Adipocyte (in vitro differentiated cells): ENCODE measurements around the gene JAKMIP2.

ENCODE experiments used
- DNase-seq: peaks from one replicate; pipeline ENCODE4 v3.0.0-alpha.2; 2015; ENCODE audit warnings: low read depth
- H3K27me3 ChIP-seq: replicated peaks from 2 replicates; pipeline ENCODE4 v1.7.0; 2013; ENCODE audit warnings: mild to moderate bottlenecking, low read length, moderate library complexity; ENCODE audit not compliant: control insufficient read depth, insufficient read depth
- H3K36me3 ChIP-seq: 2 replicates; pipeline ENCODE4 v1.7.0; 2013; ENCODE audit warnings: low read length, mild to moderate bottlenecking, moderate library complexity; ENCODE audit not compliant: control insufficient read depth, insufficient read depth, severe bottlenecking
- H3K4me1 ChIP-seq: 2 replicates; pipeline ENCODE4 v1.7.0; 2013; ENCODE audit warnings: mild to moderate bottlenecking, low read length, moderate library complexity; ENCODE audit not compliant: control insufficient read depth, insufficient read depth
- H3K4me3 ChIP-seq: 2 replicates; pipeline ENCODE4 v1.7.0; 2013; ENCODE audit warnings: mild to moderate bottlenecking, low read length, moderate library complexity
- H3K9ac ChIP-seq: 2 replicates; pipeline ENCODE4 v1.7.0; 2013; ENCODE audit warnings: mild to moderate bottlenecking, low read length, moderate library complexity
- H3K9me3 ChIP-seq: 2 replicates; pipeline ENCODE4 v1.7.0; 2013; ENCODE audit warnings: mild to moderate bottlenecking, low read length, moderate library complexity; ENCODE audit not compliant: control insufficient read depth

Gene JAKMIP2

GRCh38 chr5:147713550-147714295 is 68.8 kb downstream of the JAKMIP2 start:
- Histone ChIP-seq H3K9me3 (no peaks in the 10 kb centered on the region), H3K27me3 (no peaks in the 10 kb centered on the region), H3K9ac (no peak overlapping the region), H3K4me1 (no peaks in the 10 kb centered on the region), H3K36me3 (no peaks in the 10 kb centered on the region), H3K4me3 (peak overlapping the region; percentile 11)
- DNase-seq = no peak

- H3K9ac ChIP-seq = no peak overlapping the region
- H3K9me3 ChIP-seq = no peaks in the 10 kb centered on the region
- no peak overlapping the region for H3K4me3 ChIP-seq
- no peak for DNase-seq
- H3K27me3 ChIP-seq = no peaks in the 10 kb centered on the region
- H3K4me1 ChIP-seq = no peaks in the 10 kb centered on the region
- H3K36me3 ChIP-seq = no peaks in the 10 kb centered on the region
These were observed 69.9 kb downstream of the JAKMIP2 start for GRCh38 chr5:147712598-147712997.

DNA sequence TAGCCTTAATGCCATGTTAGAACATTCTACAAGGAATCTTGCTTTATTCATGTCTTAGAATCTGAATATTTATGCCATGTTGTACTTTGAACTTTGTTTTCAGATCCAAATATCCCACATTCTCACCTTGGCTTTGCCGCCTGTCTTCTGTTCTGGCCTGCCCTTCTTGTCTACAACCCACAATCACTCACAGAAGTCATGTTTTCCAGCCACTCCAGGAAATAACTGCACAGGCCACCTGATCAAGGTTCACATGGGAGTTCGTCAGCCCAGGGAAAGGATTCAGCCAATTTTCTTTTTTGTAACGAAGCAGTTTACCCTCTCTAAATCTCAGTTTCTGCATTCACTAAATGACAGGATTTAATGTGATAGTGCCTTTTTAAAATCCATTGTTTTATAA is 70.5 kb downstream of the JAKMIP2 start:
- no peaks in the 10 kb centered on the region for H3K36me3 ChIP-seq
- no peaks in the 10 kb centered on the region for H3K9me3 ChIP-seq
- no peak overlapping the region for H3K4me3 ChIP-seq
- DNase-seq = no peak
- H3K27me3 ChIP-seq = no peaks in the 10 kb centered on the region
- H3K9ac ChIP-seq = no peak overlapping the region
- H3K4me1 ChIP-seq = no peaks in the 10 kb centered on the region

DNA sequence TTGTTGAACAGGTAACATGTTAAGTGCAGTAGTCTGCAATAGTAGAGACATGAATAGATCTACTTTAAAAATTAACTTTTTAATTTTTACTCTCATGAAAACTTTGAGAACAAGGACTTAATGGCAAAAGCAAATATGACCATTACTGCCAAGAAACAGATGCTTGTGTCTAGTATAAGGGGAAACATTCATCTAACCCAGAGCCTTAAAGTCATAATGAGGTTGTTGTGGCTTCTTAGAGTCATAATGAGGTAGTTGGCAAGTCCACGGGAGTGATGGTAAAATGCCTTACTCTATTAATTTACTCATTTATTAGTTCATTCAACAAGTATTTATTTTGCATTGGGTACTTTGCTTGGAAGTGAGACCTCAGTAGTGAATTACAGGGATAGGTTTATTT is 71.5 kb downstream of the JAKMIP2 start:
- H3K36me3 ChIP-seq = no peaks in the 10 kb centered on the region
- H3K27me3 ChIP-seq = no peaks in the 10 kb centered on the region
- no peaks in the 10 kb centered on the region for H3K4me1 ChIP-seq
- H3K4me3 ChIP-seq = no peak overlapping the region
- H3K9ac ChIP-seq = no peak overlapping the region
- H3K9me3 ChIP-seq = no peaks in the 10 kb centered on the region
- no peak for DNase-seq

DNA sequence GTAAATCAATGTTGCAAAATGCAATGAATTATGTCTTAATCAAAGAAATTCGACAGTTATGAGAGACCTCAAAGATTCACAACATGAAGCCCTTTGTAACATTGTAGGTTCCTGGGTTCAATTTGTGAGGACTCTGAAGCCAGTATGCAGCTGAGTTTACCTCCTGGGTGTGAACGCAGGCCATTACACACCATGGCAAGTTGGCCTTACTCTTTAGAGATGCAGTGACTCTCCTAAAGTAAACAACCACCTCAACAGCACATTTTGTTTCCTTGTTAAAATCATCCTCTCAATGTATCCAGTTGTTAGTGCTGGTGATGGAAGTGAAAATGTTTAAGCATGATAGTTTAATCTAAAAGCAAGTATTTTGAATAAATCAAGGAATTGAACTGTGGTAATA is 73.8 kb downstream of the JAKMIP2 start:
- DNase-seq = no peak
- Histone ChIP-seq H3K36me3 (no peaks in the 10 kb centered on the region), H3K27me3 (no peaks in the 10 kb centered on the region), H3K4me1 (no peaks in the 10 kb centered on the region), H3K9ac (no peak overlapping the region), H3K4me3 (no peak overlapping the region), H3K9me3 (no peaks in the 10 kb centered on the region)

GRCh38 chr5:147704544-147704943 is 78.0 kb downstream of the JAKMIP2 start:
- Histone ChIP-seq H3K9me3 (no peaks in the 10 kb centered on the region), H3K9ac (no peak overlapping the region), H3K27me3 (peaks cover 5% of the 10 kb centered on the region), H3K4me3 (no peak overlapping the region), H3K4me1 (no peaks in the 10 kb centered on the region), H3K36me3 (no peaks in the 10 kb centered on the region)
- DNase-seq = no peak

- H3K36me3 ChIP-seq = no peaks in the 10 kb centered on the region
- no peak for DNase-seq
These were observed 81.1 kb downstream of the JAKMIP2 start for GRCh38 chr5:147701468-147701867.

GRCh38 chr5:147699496-147700088 is 82.9 kb downstream of the JAKMIP2 start:
- Histone ChIP-seq H3K27me3 (peaks cover 5% of the 10 kb centered on the region), H3K9me3 (peaks cover 16% of the 10 kb centered on the region), H3K4me3 (no peak overlapping the region), H3K36me3 (no peaks in the 10 kb centered on the region), H3K9ac (no peak overlapping the region), H3K4me1 (no peaks in the 10 kb centered on the region)
- no peak for DNase-seq

More at GRCh38 chr5:147701468-147701867, 81.1 kb downstream of the JAKMIP2 start:
- H3K4me1 ChIP-seq = no peaks in the 10 kb centered on the region
- peaks cover 16% of the 10 kb centered on the region for H3K9me3 ChIP-seq
- peaks cover 5% of the 10 kb centered on the region for H3K27me3 ChIP-seq
- H3K9ac ChIP-seq = no peak overlapping the region
- H3K4me3 ChIP-seq = no peak overlapping the region

DNA sequence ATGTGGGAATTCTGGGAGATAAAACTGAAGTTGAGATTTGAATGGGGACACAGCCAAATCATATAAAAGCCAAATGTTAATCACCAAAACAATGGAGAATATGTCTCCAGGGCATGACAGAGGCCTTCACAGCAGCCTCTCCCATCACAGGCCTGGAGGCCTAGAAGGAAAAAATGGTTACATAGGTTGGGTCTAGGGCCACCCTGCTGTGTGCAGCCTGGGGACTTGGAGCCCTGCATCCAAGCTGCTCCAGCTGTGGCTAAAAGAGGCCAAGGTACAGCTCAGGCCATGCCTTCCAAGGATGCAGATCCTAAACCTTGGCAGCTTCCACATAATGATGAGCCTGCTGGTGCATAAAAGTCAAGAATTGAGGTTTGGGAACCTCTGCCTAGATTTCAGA is 85.1 kb downstream of the JAKMIP2 start:
- Histone ChIP-seq H3K9ac (no peak overlapping the region), H3K36me3 (no peaks in the 10 kb centered on the region), H3K9me3 (peaks cover 16% of the 10 kb centered on the region), H3K4me3 (no peak overlapping the region), H3K4me1 (no peaks in the 10 kb centered on the region), H3K27me3 (peaks cover 5% of the 10 kb centered on the region)
- DNase-seq = no peak

DNA sequence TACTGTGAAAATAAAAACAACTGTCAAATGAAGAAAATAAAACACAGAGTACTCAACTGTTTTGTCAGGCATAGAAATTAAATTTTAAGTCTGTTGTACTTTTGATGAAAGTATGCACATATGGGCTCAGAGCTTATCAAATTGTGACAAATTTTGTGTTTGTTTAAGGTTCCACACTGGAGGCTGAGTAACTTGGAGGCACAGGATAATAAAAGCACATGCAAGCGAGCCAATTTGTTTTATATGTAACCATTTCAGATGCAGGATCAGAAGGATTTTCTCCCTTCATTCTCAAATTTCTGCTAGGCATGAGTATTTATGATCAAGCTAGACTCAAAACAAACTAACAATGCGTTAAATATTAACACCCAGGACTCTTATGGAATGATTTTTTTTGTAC is 87.8 kb downstream of the JAKMIP2 start:
- no peaks in the 10 kb centered on the region for H3K36me3 ChIP-seq
- no peak overlapping the region for H3K9ac ChIP-seq
- no peaks in the 10 kb centered on the region for H3K27me3 ChIP-seq
- no peak overlapping the region for H3K4me3 ChIP-seq
- peaks cover 16% of the 10 kb centered on the region for H3K9me3 ChIP-seq
- H3K4me1 ChIP-seq = peaks cover 11% of the 10 kb centered on the region
- DNase-seq = no peak

GRCh38 chr5:147693233-147693632 is 89.3 kb downstream of the JAKMIP2 start:
- Histone ChIP-seq H3K36me3 (no peaks in the 10 kb centered on the region), H3K27me3 (no peaks in the 10 kb centered on the region), H3K4me3 (no peak overlapping the region), H3K4me1 (peaks cover 26% of the 10 kb centered on the region), H3K9me3 (peaks cover 11% of the 10 kb centered on the region), H3K9ac (no peak overlapping the region)
- no peak for DNase-seq
